ENCODE data around the gene LRSAM1.

- no peak for TF ChIP-seq POLR2A (IDR thresholded peaks at IDR 0.05)
- TF ChIP-seq, protein P1, sequence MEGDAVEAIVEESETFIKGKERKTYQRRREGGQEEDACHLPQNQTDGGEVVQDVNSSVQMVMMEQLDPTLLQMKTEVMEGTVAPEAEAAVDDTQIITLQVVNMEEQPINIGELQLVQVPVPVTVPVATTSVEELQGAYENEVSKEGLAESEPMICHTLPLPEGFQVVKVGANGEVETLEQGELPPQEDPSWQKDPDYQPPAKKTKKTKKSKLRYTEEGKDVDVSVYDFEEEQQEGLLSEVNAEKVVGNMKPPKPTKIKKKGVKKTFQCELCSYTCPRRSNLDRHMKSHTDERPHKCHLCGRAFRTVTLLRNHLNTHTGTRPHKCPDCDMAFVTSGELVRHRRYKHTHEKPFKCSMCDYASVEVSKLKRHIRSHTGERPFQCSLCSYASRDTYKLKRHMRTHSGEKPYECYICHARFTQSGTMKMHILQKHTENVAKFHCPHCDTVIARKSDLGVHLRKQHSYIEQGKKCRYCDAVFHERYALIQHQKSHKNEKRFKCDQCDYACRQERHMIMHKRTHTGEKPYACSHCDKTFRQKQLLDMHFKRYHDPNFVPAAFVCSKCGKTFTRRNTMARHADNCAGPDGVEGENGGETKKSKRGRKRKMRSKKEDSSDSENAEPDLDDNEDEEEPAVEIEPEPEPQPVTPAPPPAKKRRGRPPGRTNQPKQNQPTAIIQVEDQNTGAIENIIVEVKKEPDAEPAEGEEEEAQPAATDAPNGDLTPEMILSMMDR (IDR thresholded peaks at IDR 0.05): no peak
Measured at GRCh38 chr9:127531676-127532075, 80.4 kb downstream of the LRSAM1 start.
